ENCODE data around the gene SLC4A1. TPM values are rescaled to one million over a fixed set of nuclear protein-coding genes. Genes with fewer than 3 reads are reported as not detected.
A peak's percentile ranks its signal among the peaks of the same experiment; 100 is the strongest.
"Not testable (repeated sequence)": the region's sequence is repeated elsewhere in the genome, so short reads cannot be mapped to it uniquely, and the experiment has no call there.

SLC4A1 gene
- polyA plus RNA-seq, 1 of the 3 experiments (the other 2 are of a cell fraction), result not detected

DNA sequence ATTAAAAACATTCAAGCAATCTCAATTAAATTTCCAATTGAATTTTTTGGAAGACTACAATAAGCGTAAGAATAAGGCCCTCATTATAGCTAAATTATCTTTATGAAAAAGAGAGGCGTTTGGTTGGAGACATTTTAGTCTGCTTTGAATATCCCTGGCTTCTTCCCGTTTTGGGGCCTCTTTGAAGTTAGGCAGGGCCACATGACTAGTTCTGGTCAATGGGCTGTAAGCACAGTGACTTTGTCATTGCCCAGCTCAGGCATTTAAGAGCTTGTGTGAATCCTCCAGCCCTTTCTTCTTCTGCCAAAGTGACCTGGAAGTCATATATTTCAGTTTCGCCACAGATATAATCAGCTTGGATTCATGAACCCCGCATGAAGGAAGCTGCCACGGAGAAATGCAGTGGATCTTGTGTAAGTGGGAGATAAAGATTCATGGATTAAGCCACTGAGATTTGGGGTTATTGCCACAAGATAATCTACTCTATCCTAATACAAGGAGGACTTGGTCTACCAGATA is 26.8 kb downstream of the SLC4A1 start:
- no peaks in the 10 kb centered on the region for H3F3A ChIP-seq (replicated peaks; ENCODE audit: insufficient read depth)
- no peaks in the 10 kb centered on the region for H4K20me1 ChIP-seq (ENCODE audit: insufficient read depth)
- DNase-seq, result peak; percentile 4
- TF ChIP-seq FOXM1 (IDR thresholded peaks at IDR 0.05; ENCODE audit: low read depth) (no peak), TCF12 (IDR thresholded peaks at IDR 0.05) (no peak), TEAD4 (IDR thresholded peaks at IDR 0.05; ENCODE audit: borderline replicate concordance, insufficient read depth) (no peak), EZH2phosphoT487 (IDR thresholded peaks at IDR 0.05; ENCODE audit: borderline replicate concordance, low read depth) (no peak), TAF1 (IDR thresholded peaks at IDR 0.05; ENCODE audit: borderline replicate concordance, low read depth, low read length) (no peak), MEF2A (IDR thresholded peaks at IDR 0.05; ENCODE audit: borderline replicate concordance, low read depth) (no peak), FOXJ3 (CRISPR knock-in tag; IDR thresholded peaks at IDR 0.05) (no peak), FOSL2 (IDR thresholded peaks at IDR 0.05; ENCODE audit: borderline replicate concordance, low read depth) (no peak), SIN3A (IDR thresholded peaks at IDR 0.05; ENCODE audit: borderline replicate concordance, low read depth, low read length) (no peak), GATA2 (CRISPR knock-in tag; IDR thresholded peaks at IDR 0.05) (no peak), EP300 (IDR thresholded peaks at IDR 0.05; ENCODE audit: borderline replicate concordance in 1 of 2, low read depth in 1 of 2, low read length in 1 of 2) (no peak)
- TF ChIP-seq, protein P1, sequence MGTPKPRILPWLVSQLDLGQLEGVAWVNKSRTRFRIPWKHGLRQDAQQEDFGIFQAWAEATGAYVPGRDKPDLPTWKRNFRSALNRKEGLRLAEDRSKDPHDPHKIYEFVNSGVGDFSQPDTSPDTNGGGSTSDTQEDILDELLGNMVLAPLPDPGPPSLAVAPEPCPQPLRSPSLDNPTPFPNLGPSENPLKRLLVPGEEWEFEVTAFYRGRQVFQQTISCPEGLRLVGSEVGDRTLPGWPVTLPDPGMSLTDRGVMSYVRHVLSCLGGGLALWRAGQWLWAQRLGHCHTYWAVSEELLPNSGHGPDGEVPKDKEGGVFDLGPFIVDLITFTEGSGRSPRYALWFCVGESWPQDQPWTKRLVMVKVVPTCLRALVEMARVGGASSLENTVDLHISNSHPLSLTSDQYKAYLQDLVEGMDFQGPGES (IDR thresholded peaks at IDR 0.05; ENCODE audit: low read depth, low read length), result no peak
- TF ChIP-seq, protein P2, sequence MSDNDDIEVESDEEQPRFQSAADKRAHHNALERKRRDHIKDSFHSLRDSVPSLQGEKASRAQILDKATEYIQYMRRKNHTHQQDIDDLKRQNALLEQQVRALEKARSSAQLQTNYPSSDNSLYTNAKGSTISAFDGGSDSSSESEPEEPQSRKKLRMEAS (IDR thresholded peaks at IDR 0.05; ENCODE audit: low read depth), result no peak
- TF ChIP-seq, protein P3, sequence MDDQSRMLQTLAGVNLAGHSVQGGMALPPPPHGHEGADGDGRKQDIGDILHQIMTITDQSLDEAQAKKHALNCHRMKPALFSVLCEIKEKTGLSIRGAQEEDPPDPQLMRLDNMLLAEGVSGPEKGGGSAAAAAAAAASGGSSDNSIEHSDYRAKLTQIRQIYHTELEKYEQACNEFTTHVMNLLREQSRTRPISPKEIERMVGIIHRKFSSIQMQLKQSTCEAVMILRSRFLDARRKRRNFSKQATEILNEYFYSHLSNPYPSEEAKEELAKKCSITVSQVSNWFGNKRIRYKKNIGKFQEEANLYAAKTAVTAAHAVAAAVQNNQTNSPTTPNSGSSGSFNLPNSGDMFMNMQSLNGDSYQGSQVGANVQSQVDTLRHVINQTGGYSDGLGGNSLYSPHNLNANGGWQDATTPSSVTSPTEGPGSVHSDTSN (IDR thresholded peaks at IDR 0.05), result no peak
- no peak overlapping the region for H3K4me3 ChIP-seq (ENCODE audit: low read depth in 2 of 2, low read length in 1 of 2)
- H3K9me3 ChIP-seq, result no peaks in the 10 kb centered on the region
- no peak overlapping the region for H3K4me2 ChIP-seq
- no peaks in the 10 kb centered on the region for H3K9me2 ChIP-seq
- H3K9ac ChIP-seq, result no peak overlapping the region
- no peak overlapping the region for H3K27ac ChIP-seq (ENCODE audit: low read depth in 2 of 2, low read length in 1 of 2)
- WGBS (ENCODE audit: low lambda C conversion rate), result 60% methylated on average over 6 of the region's 6 CpGs
- ChIA-PET POLR2A (no interaction called here), CTCF (interaction anchor here (0.8 kb wide), 1 partner anchor 27 kb away, joined by 3 read pairs; the partner anchor contains the start of gene SLC4A1)
- H3K4me1 ChIP-seq (ENCODE audit: control insufficient read depth in 1 of 2, insufficient read depth in 2 of 2, low read depth in 1 of 2, low read length in 1 of 2), result no peaks in the 10 kb centered on the region
- no peaks in the 10 kb centered on the region for H3K79me2 ChIP-seq (ENCODE audit: insufficient read depth)
- H3K36me3 ChIP-seq (replicated peaks in 1 of 2; ENCODE audit: control insufficient read depth in 1 of 2, insufficient read depth in 2 of 2, low read length in 1 of 2), result no peaks in the 10 kb centered on the region
- no peaks in the 10 kb centered on the region for H3K27me3 ChIP-seq (ENCODE audit: insufficient read depth)
- H2AFZ ChIP-seq (ENCODE audit: low read depth), result no peak overlapping the region

DNA sequence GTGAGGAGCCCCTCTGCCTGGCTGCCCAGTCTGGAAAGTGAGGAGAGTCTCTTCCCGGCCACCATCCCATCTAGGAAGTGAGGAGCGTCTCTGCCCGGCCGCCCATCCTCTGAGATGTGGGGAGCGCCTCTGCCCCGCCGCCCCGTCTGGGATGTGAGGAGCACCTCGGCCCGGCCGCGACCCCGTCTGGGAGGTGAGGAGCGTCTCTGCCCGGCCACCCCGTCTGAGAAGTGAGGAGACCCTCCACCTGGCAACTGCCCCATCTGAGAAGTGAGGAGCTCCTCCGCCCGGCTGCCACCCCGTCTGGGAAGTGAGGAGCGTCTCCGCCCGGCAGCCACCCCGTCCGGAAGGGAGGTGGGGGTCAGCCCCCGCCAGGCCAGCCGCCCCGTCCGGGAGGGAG is 30.0 kb downstream of the SLC4A1 start:
- CTCF ChIA-PET; H3F3A ChIP-seq (replicated peaks; ENCODE audit: insufficient read depth); H3K27ac ChIP-seq (ENCODE audit: low read depth in 2 of 2, low read length in 1 of 2); H4K20me1 ChIP-seq (ENCODE audit: insufficient read depth); H3K4me3 ChIP-seq (ENCODE audit: low read depth in 2 of 2, low read length in 1 of 2); H2AFZ ChIP-seq (ENCODE audit: low read depth); H3K9me2 ChIP-seq; H3K27me3 ChIP-seq (ENCODE audit: insufficient read depth); H3K9me3 ChIP-seq; POLR2A ChIA-PET; H3K36me3 ChIP-seq (replicated peaks in 1 of 2; ENCODE audit: control insufficient read depth in 1 of 2, insufficient read depth in 2 of 2, low read length in 1 of 2); H3K79me2 ChIP-seq (ENCODE audit: insufficient read depth); H3K9ac ChIP-seq; H3K4me1 ChIP-seq (ENCODE audit: control insufficient read depth in 1 of 2, insufficient read depth in 2 of 2, low read depth in 1 of 2, low read length in 1 of 2); DNase-seq; H3K4me2 ChIP-seq: not testable (repeated sequence)
- WGBS (ENCODE audit: low lambda C conversion rate), result 88% methylated on average over 10 of the region's 28 CpGs
